ENCODE results near the gene FAF1.

Gene FAF1

GRCh38 chr1:50992532-50993318 is 32.7 kb upstream of the FAF1 start:
- Histone ChIP-seq H3K9me3 (ENCODE audit: control insufficient read depth, low read length) (no peaks in the 10 kb centered on the region), H3K4me1 (ENCODE audit: control insufficient read depth, insufficient read depth, low read length, poor library complexity, severe bottlenecking) (no peaks in the 10 kb centered on the region), H3K4me3 (ENCODE audit: extremely low read depth, insufficient read depth, low read length, poor library complexity, severe bottlenecking) (no peak overlapping the region), H3K27ac (ENCODE audit: low read depth, low read length, severe bottlenecking) (no peak overlapping the region), H3K36me3 (ENCODE audit: control insufficient read depth, insufficient read depth, low read length) (no peaks in the 10 kb centered on the region)
- 92% methylated on average over 2 of the region's 3 CpGs; no CpG with 5 or more reads in 1 of the 2 experiments for whole genome bisulfite sequencing, 2 experiments (ENCODE audit: insufficient coverage in 2 of 2)

GRCh38 chr1:50989694-50990093 is 29.6 kb upstream of the FAF1 start:
- WGBS, 2 experiments (ENCODE audit: insufficient coverage in 2 of 2): no CpG with 5 or more reads among the region's 2 CpGs
- no peaks in the 10 kb centered on the region for H3K36me3 ChIP-seq (ENCODE audit: control insufficient read depth, insufficient read depth, low read length)
- H3K27ac ChIP-seq (ENCODE audit: low read depth, low read length, severe bottlenecking): no peak overlapping the region
- H3K4me1 ChIP-seq (ENCODE audit: control insufficient read depth, insufficient read depth, low read length, poor library complexity, severe bottlenecking): no peaks in the 10 kb centered on the region
- H3K4me3 ChIP-seq (ENCODE audit: extremely low read depth, insufficient read depth, low read length, poor library complexity, severe bottlenecking): no peak overlapping the region
- H3K9me3 ChIP-seq (ENCODE audit: control insufficient read depth, low read length): no peaks in the 10 kb centered on the region

GRCh38 chr1:50986653-50987052 is 26.6 kb upstream of the FAF1 start:
- WGBS, 2 experiments (ENCODE audit: insufficient coverage in 2 of 2): 79 to 93% methylated on average over 3 of the region's 4 CpGs
- Histone ChIP-seq H3K4me3 (ENCODE audit: extremely low read depth, insufficient read depth, low read length, poor library complexity, severe bottlenecking) (no peak overlapping the region), H3K4me1 (ENCODE audit: control insufficient read depth, insufficient read depth, low read length, poor library complexity, severe bottlenecking) (no peaks in the 10 kb centered on the region), H3K27ac (ENCODE audit: low read depth, low read length, severe bottlenecking) (no peak overlapping the region), H3K9me3 (ENCODE audit: control insufficient read depth, low read length) (no peaks in the 10 kb centered on the region), H3K36me3 (ENCODE audit: control insufficient read depth, insufficient read depth, low read length) (no peaks in the 10 kb centered on the region)

GRCh38 chr1:50985094-50985493 is 25.0 kb upstream of the FAF1 start:
- WGBS, 2 experiments (ENCODE audit: insufficient coverage in 2 of 2): 17 to 40% methylated on average over 1 of the region's 1 CpG
- Histone ChIP-seq H3K9me3 (ENCODE audit: control insufficient read depth, low read length) (no peaks in the 10 kb centered on the region), H3K4me1 (ENCODE audit: control insufficient read depth, insufficient read depth, low read length, poor library complexity, severe bottlenecking) (no peaks in the 10 kb centered on the region), H3K36me3 (ENCODE audit: control insufficient read depth, insufficient read depth, low read length) (no peaks in the 10 kb centered on the region), H3K27ac (ENCODE audit: low read depth, low read length, severe bottlenecking) (no peak overlapping the region), H3K4me3 (ENCODE audit: extremely low read depth, insufficient read depth, low read length, poor library complexity, severe bottlenecking) (no peak overlapping the region)

GRCh38 chr1:50983219-50983802 is 23.2 kb upstream of the FAF1 start:
- H3K9me3 ChIP-seq (ENCODE audit: control insufficient read depth, low read length): no peaks in the 10 kb centered on the region
- no peaks in the 10 kb centered on the region for H3K4me1 ChIP-seq (ENCODE audit: control insufficient read depth, insufficient read depth, low read length, poor library complexity, severe bottlenecking)
- H3K4me3 ChIP-seq (ENCODE audit: extremely low read depth, insufficient read depth, low read length, poor library complexity, severe bottlenecking): no peak overlapping the region
- H3K27ac ChIP-seq (ENCODE audit: low read depth, low read length, severe bottlenecking): no peak overlapping the region
- no peaks in the 10 kb centered on the region for H3K36me3 ChIP-seq (ENCODE audit: control insufficient read depth, insufficient read depth, low read length)
- 10% methylated on average over 1 of the region's 2 CpGs; no CpG with 5 or more reads in 1 of the 2 experiments for WGBS, 2 experiments (ENCODE audit: insufficient coverage in 2 of 2)

GRCh38 chr1:50982611-50983010 is 22.5 kb upstream of the FAF1 start:
- Histone ChIP-seq H3K36me3 (ENCODE audit: control insufficient read depth, insufficient read depth, low read length) (no peaks in the 10 kb centered on the region), H3K4me1 (ENCODE audit: control insufficient read depth, insufficient read depth, low read length, poor library complexity, severe bottlenecking) (no peaks in the 10 kb centered on the region), H3K4me3 (ENCODE audit: extremely low read depth, insufficient read depth, low read length, poor library complexity, severe bottlenecking) (no peak overlapping the region), H3K9me3 (ENCODE audit: control insufficient read depth, low read length) (no peaks in the 10 kb centered on the region), H3K27ac (ENCODE audit: low read depth, low read length, severe bottlenecking) (no peak overlapping the region)
- WGBS, 2 experiments (ENCODE audit: insufficient coverage in 2 of 2): no CpG with 5 or more reads among the region's 3 CpGs

- Histone ChIP-seq H3K36me3 (ENCODE audit: control insufficient read depth, insufficient read depth, low read length) (no peaks in the 10 kb centered on the region), H3K9me3 (ENCODE audit: control insufficient read depth, low read length) (no peaks in the 10 kb centered on the region), H3K4me3 (ENCODE audit: extremely low read depth, insufficient read depth, low read length, poor library complexity, severe bottlenecking) (no peak overlapping the region), H3K27ac (ENCODE audit: low read depth, low read length, severe bottlenecking) (no peak overlapping the region), H3K4me1 (ENCODE audit: control insufficient read depth, insufficient read depth, low read length, poor library complexity, severe bottlenecking) (no peaks in the 10 kb centered on the region)
- 82 to 85% methylated on average over 1 of the region's 1 CpG for WGBS, 2 experiments (ENCODE audit: insufficient coverage in 2 of 2)
Measured at GRCh38 chr1:50981741-50982140, 21.7 kb upstream of the FAF1 start.

GRCh38 chr1:50980505-50980904 is 20.4 kb upstream of the FAF1 start:
- H3K27ac ChIP-seq (ENCODE audit: low read depth, low read length, severe bottlenecking): no peak overlapping the region
- H3K4me1 ChIP-seq (ENCODE audit: control insufficient read depth, insufficient read depth, low read length, poor library complexity, severe bottlenecking): no peaks in the 10 kb centered on the region
- no peaks in the 10 kb centered on the region for H3K36me3 ChIP-seq (ENCODE audit: control insufficient read depth, insufficient read depth, low read length)
- H3K9me3 ChIP-seq (ENCODE audit: control insufficient read depth, low read length): no peaks in the 10 kb centered on the region
- H3K4me3 ChIP-seq (ENCODE audit: extremely low read depth, insufficient read depth, low read length, poor library complexity, severe bottlenecking): no peak overlapping the region

GRCh38 chr1:50979937-50980336 is 19.9 kb upstream of the FAF1 start:
- Histone ChIP-seq H3K36me3 (ENCODE audit: control insufficient read depth, insufficient read depth, low read length) (no peaks in the 10 kb centered on the region), H3K4me3 (ENCODE audit: extremely low read depth, insufficient read depth, low read length, poor library complexity, severe bottlenecking) (no peak overlapping the region), H3K9me3 (ENCODE audit: control insufficient read depth, low read length) (no peaks in the 10 kb centered on the region), H3K4me1 (ENCODE audit: control insufficient read depth, insufficient read depth, low read length, poor library complexity, severe bottlenecking) (no peaks in the 10 kb centered on the region), H3K27ac (ENCODE audit: low read depth, low read length, severe bottlenecking) (no peak overlapping the region)
- WGBS, 2 experiments (ENCODE audit: insufficient coverage in 2 of 2): no CpG with 5 or more reads among the region's 1 CpG

GRCh38 chr1:50978852-50979781 is 19.1 kb upstream of the FAF1 start:
- H3K4me3 ChIP-seq (ENCODE audit: extremely low read depth, insufficient read depth, low read length, poor library complexity, severe bottlenecking): no peak overlapping the region
- no peaks in the 10 kb centered on the region for H3K36me3 ChIP-seq (ENCODE audit: control insufficient read depth, insufficient read depth, low read length)
- no peaks in the 10 kb centered on the region for H3K4me1 ChIP-seq (ENCODE audit: control insufficient read depth, insufficient read depth, low read length, poor library complexity, severe bottlenecking)
- 5 to 8% methylated on average over 2 to 4 of the region's 10 CpGs for WGBS, 2 experiments (ENCODE audit: insufficient coverage in 2 of 2)
- H3K9me3 ChIP-seq (ENCODE audit: control insufficient read depth, low read length): no peaks in the 10 kb centered on the region
- H3K27ac ChIP-seq (ENCODE audit: low read depth, low read length, severe bottlenecking): no peak overlapping the region
